ENCODE results near the gene MYO5B. TPM values are rescaled to one million over a fixed set of nuclear protein-coding genes. Genes with fewer than 3 reads are reported as not detected.

Gene MYO5B
- polyA plus RNA-seq, 1 of the 3 experiments (the other 2 are of a cell fraction) = 1.3 TPM

DNA sequence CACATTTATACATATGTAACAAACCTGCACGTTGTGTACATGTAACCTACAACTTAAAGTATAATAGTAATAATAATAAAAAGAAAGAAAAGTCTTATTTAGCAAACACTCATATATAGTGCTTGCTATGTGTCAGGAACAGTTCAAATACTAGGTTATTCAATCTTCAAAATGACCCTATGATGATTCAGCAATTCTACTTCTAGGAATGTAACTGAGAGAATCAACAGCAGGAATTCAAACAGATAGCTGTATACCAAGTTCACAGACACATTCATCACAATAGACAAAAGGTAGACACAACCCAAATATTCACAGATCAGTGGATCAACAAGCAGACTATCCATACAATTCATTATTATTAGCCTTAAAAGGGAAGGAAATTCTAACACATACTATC, 69.5 kb downstream of the MYO5B start (continued):
- TF ChIP-seq TAF1 (IDR thresholded peaks at IDR 0.05; ENCODE audit: borderline replicate concordance, low read depth, low read length) (no peak), NFIC (IDR thresholded peaks at IDR 0.05; ENCODE audit: borderline replicate concordance) (no peak), MXI1 (IDR thresholded peaks at IDR 0.05; ENCODE audit: low read depth, low read length) (no peak), GATA2 (CRISPR knock-in tag; IDR thresholded peaks at IDR 0.05) (no peak), RCOR1 (IDR thresholded peaks at IDR 0.05; ENCODE audit: low read length) (no peak), FOSL2 (IDR thresholded peaks at IDR 0.05; ENCODE audit: borderline replicate concordance, low read depth) (no peak)

DNA sequence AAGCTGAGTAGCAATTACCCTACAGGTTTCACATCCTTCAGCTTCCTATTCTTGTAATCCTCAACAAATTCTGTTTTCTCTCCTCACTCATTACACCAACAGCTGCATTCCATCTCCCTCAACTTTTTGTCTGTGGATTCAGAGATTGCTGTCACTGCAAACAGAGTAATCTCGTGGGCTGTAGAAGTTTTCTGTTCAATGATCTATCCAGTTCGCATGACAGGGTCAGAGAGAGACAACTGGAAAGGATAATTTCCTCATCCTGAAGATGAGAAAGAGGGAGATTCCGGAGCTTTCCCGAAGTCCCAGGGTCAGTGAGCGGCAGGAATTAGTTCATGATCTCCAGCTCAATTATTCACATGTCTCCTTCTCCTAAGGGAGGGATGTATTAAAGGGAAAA, 75.7 kb downstream of the MYO5B start:
- Histone ChIP-seq H3F3A (replicated peaks; ENCODE audit: insufficient read depth) (no peaks in the 10 kb centered on the region), H4K20me1 (ENCODE audit: insufficient read depth) (no peaks in the 10 kb centered on the region), H3K36me3 (replicated peaks in 1 of 2; ENCODE audit: control insufficient read depth in 1 of 2, insufficient read depth in 2 of 2, low read length in 1 of 2) (no peaks in the 10 kb centered on the region), H2AFZ (ENCODE audit: low read depth) (no peak overlapping the region), H3K27ac (ENCODE audit: low read depth in 2 of 2, low read length in 1 of 2) (no peak overlapping the region), H3K79me2 (ENCODE audit: insufficient read depth) (no peaks in the 10 kb centered on the region), H3K4me3 (ENCODE audit: low read depth in 2 of 2, low read length in 1 of 2) (no peak overlapping the region), H3K9me2 (no peaks in the 10 kb centered on the region), H3K9ac (no peak overlapping the region), H3K4me2 (no peak overlapping the region), H3K4me1 (ENCODE audit: control insufficient read depth in 1 of 2, insufficient read depth in 2 of 2, low read depth in 1 of 2, low read length in 1 of 2) (no peaks in the 10 kb centered on the region), H3K9me3 (no peaks in the 10 kb centered on the region), H3K27me3 (ENCODE audit: insufficient read depth) (no peaks in the 10 kb centered on the region; the same call in 1 of the 2 replicates)
- 38% methylated on average over 5 of the region's 5 CpGs for WGBS (ENCODE audit: low lambda C conversion rate)
- ChIA-PET CTCF (interaction anchor here (0.9 to 1.4 kb wide), 2 partner anchors 85 to 238 kb away, joined by 3 to 4 read pairs; no protein-coding TSS in a partner anchor), POLR2A (no interaction called here)
- no peak for DNase-seq
- TF ChIP-seq ELF1 (IDR thresholded peaks at IDR 0.05) (no peak), TCF12 (IDR thresholded peaks at IDR 0.05) (no peak), EP300 (IDR thresholded peaks at IDR 0.05; ENCODE audit: borderline replicate concordance in 1 of 2, low read depth in 1 of 2, low read length in 1 of 2) (no peak), FOSL2 (IDR thresholded peaks at IDR 0.05; ENCODE audit: borderline replicate concordance, low read depth) (no peak), YY1 (IDR thresholded peaks at IDR 0.05; ENCODE audit: low read depth) (no peak), TAF1 (IDR thresholded peaks at IDR 0.05; ENCODE audit: borderline replicate concordance, low read depth, low read length) (no peak), EZH2phosphoT487 (IDR thresholded peaks at IDR 0.05; ENCODE audit: borderline replicate concordance, low read depth) (no peak), GATA2 (CRISPR knock-in tag; IDR thresholded peaks at IDR 0.05) (no peak), GABPA (IDR thresholded peaks at IDR 0.05; ENCODE audit: low read depth) (no peak), NRF1 (IDR thresholded peaks at IDR 0.05; ENCODE audit: low read depth, low read length) (no peak), CHD2 (IDR thresholded peaks at IDR 0.05; ENCODE audit: low read length, partially characterized antibody) (no peak)
- TF ChIP-seq, protein P1, sequence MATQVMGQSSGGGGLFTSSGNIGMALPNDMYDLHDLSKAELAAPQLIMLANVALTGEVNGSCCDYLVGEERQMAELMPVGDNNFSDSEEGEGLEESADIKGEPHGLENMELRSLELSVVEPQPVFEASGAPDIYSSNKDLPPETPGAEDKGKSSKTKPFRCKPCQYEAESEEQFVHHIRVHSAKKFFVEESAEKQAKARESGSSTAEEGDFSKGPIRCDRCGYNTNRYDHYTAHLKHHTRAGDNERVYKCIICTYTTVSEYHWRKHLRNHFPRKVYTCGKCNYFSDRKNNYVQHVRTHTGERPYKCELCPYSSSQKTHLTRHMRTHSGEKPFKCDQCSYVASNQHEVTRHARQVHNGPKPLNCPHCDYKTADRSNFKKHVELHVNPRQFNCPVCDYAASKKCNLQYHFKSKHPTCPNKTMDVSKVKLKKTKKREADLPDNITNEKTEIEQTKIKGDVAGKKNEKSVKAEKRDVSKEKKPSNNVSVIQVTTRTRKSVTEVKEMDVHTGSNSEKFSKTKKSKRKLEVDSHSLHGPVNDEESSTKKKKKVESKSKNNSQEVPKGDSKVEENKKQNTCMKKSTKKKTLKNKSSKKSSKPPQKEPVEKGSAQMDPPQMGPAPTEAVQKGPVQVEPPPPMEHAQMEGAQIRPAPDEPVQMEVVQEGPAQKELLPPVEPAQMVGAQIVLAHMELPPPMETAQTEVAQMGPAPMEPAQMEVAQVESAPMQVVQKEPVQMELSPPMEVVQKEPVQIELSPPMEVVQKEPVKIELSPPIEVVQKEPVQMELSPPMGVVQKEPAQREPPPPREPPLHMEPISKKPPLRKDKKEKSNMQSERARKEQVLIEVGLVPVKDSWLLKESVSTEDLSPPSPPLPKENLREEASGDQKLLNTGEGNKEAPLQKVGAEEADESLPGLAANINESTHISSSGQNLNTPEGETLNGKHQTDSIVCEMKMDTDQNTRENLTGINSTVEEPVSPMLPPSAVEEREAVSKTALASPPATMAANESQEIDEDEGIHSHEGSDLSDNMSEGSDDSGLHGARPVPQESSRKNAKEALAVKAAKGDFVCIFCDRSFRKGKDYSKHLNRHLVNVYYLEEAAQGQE (IDR thresholded peaks at IDR 0.05; ENCODE audit: low read depth, low read length) = no peak
- TF ChIP-seq, protein P2, sequence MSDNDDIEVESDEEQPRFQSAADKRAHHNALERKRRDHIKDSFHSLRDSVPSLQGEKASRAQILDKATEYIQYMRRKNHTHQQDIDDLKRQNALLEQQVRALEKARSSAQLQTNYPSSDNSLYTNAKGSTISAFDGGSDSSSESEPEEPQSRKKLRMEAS (IDR thresholded peaks at IDR 0.05; ENCODE audit: low read depth) = no peak
- TF ChIP-seq, protein P3, sequence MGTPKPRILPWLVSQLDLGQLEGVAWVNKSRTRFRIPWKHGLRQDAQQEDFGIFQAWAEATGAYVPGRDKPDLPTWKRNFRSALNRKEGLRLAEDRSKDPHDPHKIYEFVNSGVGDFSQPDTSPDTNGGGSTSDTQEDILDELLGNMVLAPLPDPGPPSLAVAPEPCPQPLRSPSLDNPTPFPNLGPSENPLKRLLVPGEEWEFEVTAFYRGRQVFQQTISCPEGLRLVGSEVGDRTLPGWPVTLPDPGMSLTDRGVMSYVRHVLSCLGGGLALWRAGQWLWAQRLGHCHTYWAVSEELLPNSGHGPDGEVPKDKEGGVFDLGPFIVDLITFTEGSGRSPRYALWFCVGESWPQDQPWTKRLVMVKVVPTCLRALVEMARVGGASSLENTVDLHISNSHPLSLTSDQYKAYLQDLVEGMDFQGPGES (IDR thresholded peaks at IDR 0.05; ENCODE audit: low read depth, low read length) = no peak

All from SK-N-SH (cell line).